Tibial artery (tissue), 4 donors: ENCODE measurements around the gene POGLUT3.

ENCODE experiments used
- DNase-seq, 2 donors: peaks; one replicate each; pipeline ENCODE4 v3.0.0-alpha.2; 2019
- H3K27ac ChIP-seq, 2 donors: fragments of 200-600 bp; sonication (generic) in 1 of 2; 1 replicate in 1 of 2; 2 replicates in 1 of 2; pipeline ENCODE4 v1.5.1; 2018 to 2019; ENCODE audit warnings: mild to moderate bottlenecking in 1 of 2
- H3K27me3 ChIP-seq, 2 donors: fragments of 200-600 bp; sonication (generic) in 1 of 2; one replicate each; pipeline versions ENCODE4 v1.5.1 to v1.6.0; 2016 to 2019
- H3K36me3 ChIP-seq, 3 donors: fragments of 200-600 bp; sonication (generic) in 2 of 3; one replicate each; pipeline ENCODE4 v1.5.1; 2016 to 2019; ENCODE audit warnings: mild to moderate bottlenecking in 2 of 3
- H3K4me1 ChIP-seq, 4 donors: fragments of 200-600 bp; sonication (generic) in 2 of 4; 1 replicate in 3 of 4; 2 replicates in 1 of 4; pipeline ENCODE4 v1.5.1; 2016 to 2019
- H3K4me3 ChIP-seq, 2 donors: fragments of 200-600 bp; sonication (generic) in 1 of 2; 1 replicate in 1 of 2; 2 replicates in 1 of 2; pipeline ENCODE4 v1.5.1; 2018 to 2019; ENCODE audit warnings: mild to moderate bottlenecking in 2 of 2
- H3K9me3 ChIP-seq, 3 donors: fragments of 200-600 bp; sonication (generic) in 1 of 3; one replicate each; pipeline ENCODE4 v1.5.1; 2016 to 2019
- CTCF ChIP-seq, 2 experiments: fragments of 200-600 bp in 1 of 2; fragments of 450-650 bp in 1 of 2; IDR thresholded peaks; one replicate each; pipeline ENCODE4 v1.5.1; 2017 to 2019; ENCODE audit warnings: antibody characterized with exemption in 2 of 2, mild to moderate bottlenecking in 1 of 2, moderate library complexity in 1 of 2
- intact Hi-C: fragments of 100-400 bp; cut with DNase I; formaldehyde crosslinking; loops from one replicate; pipeline ENCODE4 v1.15.0; 2023; ENCODE audit warnings: low total_unique reads

POGLUT3 gene

GRCh38 chr11:108512708-108513107, 14.5 kb upstream of the POGLUT3 start:
- DNase-seq, result no peak
- no peak for TF ChIP-seq CTCF (IDR thresholded peaks at IDR 0.05)
- Histone ChIP-seq H3K27me3 (no peaks in the 10 kb centered on the region), H3K36me3 (peaks cover 0 to 13% (median 8%) of the 10 kb centered on the region in 3 donors), H3K9me3 (no peaks in the 10 kb centered on the region), H3K4me1 (no peaks in the 10 kb centered on the region), H3K27ac (no peak overlapping the region), H3K4me3 (no peak overlapping the region)
- intact Hi-C loops, result no loop called here

- H3K27ac ChIP-seq, result no peak overlapping the region
These were observed 13.8 kb upstream of the POGLUT3 start for GRCh38 chr11:108511851-108512474.

GRCh38 chr11:108508653-108509593, 10.7 kb upstream of the POGLUT3 start:
- intact Hi-C loops, result no loop called here
- no peak for DNase-seq
- H3K27ac ChIP-seq, result no peak overlapping the region
- peaks cover 0 to 6% (median under 1%) of the 10 kb centered on the region in 3 donors for H3K36me3 ChIP-seq
- H3K27me3 ChIP-seq, result no peaks in the 10 kb centered on the region
- TF ChIP-seq CTCF (IDR thresholded peaks at IDR 0.05), result no peak
- no peaks in the 10 kb centered on the region for H3K4me1 ChIP-seq
- H3K4me3 ChIP-seq, result no peak overlapping the region
- no peaks in the 10 kb centered on the region for H3K9me3 ChIP-seq

More at GRCh38 chr11:108511851-108512474, 13.8 kb upstream of the POGLUT3 start:
- no peaks in the 10 kb centered on the region for H3K27me3 ChIP-seq
- no peaks in the 10 kb centered on the region for H3K4me1 ChIP-seq
- no peaks in the 10 kb centered on the region for H3K9me3 ChIP-seq
- no peak for DNase-seq
- H3K4me3 ChIP-seq, result no peak overlapping the region
- H3K36me3 ChIP-seq, result peaks cover 0 to 13% (median 8%) of the 10 kb centered on the region in 3 donors
- intact Hi-C loops, result no loop called here
- TF ChIP-seq CTCF (IDR thresholded peaks at IDR 0.05), result no peak

- H3K4me3 ChIP-seq, result no peak overlapping the region
- H3K36me3 ChIP-seq, result no peaks in the 10 kb centered on the region
- DNase-seq, result no peak
- no peak for TF ChIP-seq CTCF (IDR thresholded peaks at IDR 0.05)
- no peaks in the 10 kb centered on the region for H3K9me3 ChIP-seq
- H3K27me3 ChIP-seq, result no peaks in the 10 kb centered on the region
- peaks cover 0 to 9% (median 6%) of the 10 kb centered on the region in 4 donors for H3K4me1 ChIP-seq
- H3K27ac ChIP-seq, result no peak overlapping the region
- intact Hi-C loops, result no loop called here
These were observed 3.2 kb upstream of the POGLUT3 start for GRCh38 chr11:108501396-108501795.

GRCh38 chr11:108500721-108501120, 2.5 kb upstream of the POGLUT3 start:
- H3K27ac ChIP-seq, result no peak overlapping the region
- H3K36me3 ChIP-seq, result no peaks in the 10 kb centered on the region
- intact Hi-C loops, result no loop called here
- H3K27me3 ChIP-seq, result no peaks in the 10 kb centered on the region
- no peak for TF ChIP-seq CTCF (IDR thresholded peaks at IDR 0.05)
- peaks cover 0 to 14% (median 6%) of the 10 kb centered on the region in 4 donors for H3K4me1 ChIP-seq
- DNase-seq, result no peak
- no peak overlapping the region for H3K4me3 ChIP-seq
- no peaks in the 10 kb centered on the region for H3K9me3 ChIP-seq
